Measurements from ENCODE around the gene ATP7B.
"Not testable (repeated sequence)": the region's sequence is repeated elsewhere in the genome, so short reads cannot be mapped to it uniquely, and the experiment has no call there.

Gene ATP7B

DNA sequence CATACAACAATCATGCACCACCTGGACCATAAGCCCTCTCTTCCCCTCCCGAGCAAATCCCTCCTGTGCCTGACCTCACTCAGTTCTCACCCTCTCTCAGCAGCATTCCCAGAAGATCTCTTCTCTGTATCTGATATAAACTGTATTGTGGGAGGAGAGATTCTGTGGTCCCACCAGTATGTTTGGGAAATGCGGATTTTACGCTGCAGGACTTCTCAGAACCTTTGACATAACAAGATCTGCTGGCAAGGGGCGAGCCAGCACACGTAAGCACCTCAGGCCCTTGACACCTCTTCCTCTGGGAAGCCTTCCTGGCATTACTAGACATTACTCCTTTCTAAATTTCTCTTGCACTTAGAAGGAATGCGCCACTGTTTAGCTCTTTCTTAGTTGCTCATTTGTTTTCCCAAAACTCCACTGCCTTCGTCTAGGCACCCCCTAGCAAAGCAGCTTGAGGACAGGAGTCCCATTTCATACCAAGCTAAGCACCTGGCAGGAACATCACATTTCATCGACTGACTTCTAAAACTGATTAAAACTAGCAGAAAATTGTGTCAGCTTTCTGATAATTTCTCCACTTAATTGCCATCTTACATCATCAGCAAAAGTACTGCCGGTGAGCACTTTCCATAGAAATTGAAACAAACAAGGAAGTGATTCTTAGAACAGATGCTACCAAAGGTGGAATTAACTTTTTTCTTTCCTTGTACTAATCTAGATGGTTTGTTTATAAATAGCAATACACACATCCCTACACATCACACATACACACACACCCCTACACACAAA, 86.3 kb downstream of the ATP7B start:
- DNase-seq (ENCODE audit: extremely low read depth in 1 of 2, low read depth in 1 of 2), result no peak

DNA sequence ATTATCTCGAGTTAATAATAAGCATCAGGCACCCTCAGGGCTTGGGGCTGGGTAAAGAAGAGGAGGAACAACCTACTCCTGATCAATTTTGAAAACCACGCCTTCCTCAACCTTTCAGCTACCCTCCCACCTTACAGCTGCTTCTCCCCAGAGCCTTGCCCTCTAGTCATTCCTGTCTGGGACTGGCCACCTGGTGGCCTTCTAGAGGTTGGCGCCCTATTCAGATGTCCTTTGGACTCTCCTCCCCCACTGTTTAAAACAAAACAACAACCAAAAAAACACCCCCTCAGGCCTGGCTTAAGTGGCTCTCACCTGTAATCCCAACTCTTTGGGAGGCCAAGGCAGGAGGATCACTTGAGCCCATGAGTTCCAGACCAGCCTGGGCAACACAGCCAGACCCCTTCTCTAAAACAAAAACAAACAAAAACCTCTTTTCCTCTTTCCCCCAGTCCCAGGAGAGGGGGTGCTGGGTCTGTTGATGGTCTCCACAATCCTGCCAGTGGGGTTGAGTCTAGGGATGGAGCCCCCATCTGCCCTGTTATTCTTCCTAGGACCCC, 87.2 kb downstream of the ATP7B start:
- no peak for DNase-seq (ENCODE audit: extremely low read depth in 1 of 2, low read depth in 1 of 2)

DNA sequence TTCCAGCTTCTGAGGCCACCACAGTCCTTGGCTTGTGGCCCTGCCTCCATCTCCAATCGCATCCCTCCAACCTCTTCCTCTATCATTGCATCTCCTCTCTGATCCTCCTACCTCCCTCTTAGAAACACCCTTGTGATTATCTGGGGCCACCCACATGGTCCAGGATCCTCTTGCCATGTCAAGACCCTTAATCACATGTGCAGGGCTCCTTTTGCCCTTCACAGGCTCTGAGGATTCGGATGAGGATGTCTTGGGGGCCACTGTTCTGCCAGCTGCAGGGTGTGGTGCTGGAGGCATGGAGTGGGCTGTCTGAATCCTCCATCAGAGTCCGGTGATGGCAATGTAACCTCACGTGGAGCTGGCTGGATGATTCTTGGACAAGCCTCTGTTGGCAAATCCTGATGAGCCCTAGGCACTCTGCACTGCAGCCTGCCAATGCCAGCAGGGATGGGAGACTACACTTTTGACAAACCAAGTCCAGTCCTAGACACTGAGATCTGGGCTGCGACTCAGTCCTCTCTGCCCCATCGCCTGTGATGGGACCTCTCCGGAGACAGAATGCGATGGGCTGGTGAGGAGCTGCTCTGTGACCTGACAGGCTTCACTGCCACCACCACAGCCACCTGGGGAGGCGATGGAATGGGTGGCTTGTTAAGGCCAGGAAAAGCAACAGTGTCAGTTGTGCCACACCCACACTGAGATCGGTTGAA, 88.3 kb downstream of the ATP7B start:
- DNase-seq (ENCODE audit: extremely low read depth in 1 of 2, low read depth in 1 of 2), result no peak

DNA sequence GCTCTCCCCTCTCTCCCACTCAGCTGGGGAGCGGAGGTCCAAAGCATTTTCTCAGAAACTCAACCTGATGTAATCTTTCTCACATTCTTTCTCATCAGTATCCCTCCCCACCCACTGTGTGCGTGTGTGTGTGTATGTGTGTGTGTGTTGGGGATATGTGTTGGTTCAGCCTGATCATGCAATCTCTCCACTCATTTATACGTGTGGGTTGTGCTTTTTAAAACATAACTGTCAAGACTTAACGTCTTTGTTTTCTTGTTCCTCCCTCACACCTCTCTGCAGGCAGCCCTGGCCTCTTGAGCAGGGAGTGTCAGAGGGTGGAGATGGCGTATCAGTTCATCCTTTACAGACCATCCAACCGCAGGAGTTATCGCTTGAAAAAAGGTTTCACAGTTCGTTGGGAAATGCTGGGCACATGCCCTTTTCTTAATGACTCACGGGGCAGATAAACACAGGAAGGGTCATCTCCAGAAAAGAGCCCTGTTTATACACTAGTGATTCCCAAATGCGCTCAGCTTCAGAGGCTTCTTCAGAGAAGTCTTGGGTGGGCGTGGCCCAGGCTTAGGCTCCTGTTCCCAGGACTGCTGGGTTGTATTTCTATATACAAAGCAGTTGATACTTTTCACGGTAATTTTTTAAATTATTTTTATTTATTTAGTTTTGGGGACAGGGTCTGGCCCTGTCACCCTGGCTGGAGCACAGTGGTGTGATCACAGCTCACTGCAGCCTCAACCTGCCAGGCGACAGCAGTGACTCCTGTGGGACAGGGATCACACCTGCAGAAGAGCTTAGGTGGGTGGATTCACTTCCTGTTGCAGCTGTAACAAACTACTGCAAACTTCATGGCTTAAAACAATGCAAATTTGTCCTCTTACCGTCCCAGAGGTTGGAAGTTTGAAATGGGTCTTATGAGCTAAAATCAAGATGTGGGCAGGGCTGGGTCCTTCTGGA, 89.2 kb downstream of the ATP7B start:
- DNase-seq (ENCODE audit: extremely low read depth in 1 of 2, low read depth in 1 of 2), result no peak

DNA sequence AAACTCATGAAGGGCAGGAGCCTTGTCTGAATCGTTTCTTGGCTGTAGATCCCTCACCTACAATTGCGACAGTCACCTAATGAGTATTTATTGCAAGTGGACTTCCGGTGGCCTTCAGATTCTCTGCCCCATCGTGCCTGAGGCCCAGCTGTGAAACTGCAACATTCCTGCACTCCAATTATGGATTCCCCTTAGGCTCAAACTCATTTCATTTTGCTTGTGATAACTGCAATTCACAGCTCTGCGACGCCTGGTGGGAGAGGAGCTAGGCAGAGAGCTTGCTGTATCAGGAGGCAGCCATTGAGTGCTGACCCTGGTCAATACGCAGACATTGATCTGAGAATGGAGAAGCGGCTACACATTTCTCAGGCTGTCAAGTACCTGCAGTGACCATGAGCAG, 90.5 kb downstream of the ATP7B start:
- DNase-seq (ENCODE audit: extremely low read depth in 1 of 2, low read depth in 1 of 2), result no peak

DNA sequence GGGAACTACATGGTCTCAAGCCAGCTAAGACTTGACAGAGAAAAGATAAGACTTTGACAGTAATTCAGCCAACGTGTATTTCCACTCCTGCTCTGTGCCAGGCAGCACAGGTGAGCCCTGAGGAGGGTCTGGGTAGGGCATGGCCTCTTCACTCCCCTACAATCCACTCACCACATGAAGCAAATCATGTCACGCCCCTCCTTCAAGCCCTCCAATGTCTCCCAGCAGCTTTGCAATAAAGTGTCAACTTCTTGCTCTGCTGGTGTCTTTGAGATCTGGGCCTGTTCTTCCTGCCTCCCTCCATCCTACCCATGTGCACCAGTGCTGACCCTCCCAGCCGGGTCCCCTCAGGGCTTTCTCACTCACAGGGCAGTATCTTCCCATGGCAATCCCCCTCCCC, 91.0 kb downstream of the ATP7B start:
- DNase-seq (ENCODE audit: extremely low read depth in 1 of 2, low read depth in 1 of 2), result no peak

DNA sequence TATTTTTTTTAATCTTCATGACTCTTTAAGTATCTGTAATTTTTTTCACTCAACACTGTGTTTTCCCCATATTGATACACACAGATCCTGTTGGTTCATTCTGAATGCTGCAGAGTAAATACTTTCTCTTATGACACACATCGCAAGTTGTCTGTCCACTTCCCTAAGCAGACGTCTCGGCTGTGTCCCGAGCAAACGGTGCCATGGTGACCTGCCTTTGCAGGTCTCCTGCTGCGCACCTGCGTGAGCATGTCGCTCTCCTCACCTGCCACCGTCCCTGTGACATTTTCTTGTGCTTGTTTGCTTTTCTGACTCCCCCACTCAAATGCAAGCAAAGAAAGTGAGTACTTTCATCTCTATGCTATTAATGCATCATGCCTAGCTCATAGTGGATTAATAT, 91.7 kb downstream of the ATP7B start:
- DNase-seq (ENCODE audit: extremely low read depth in 1 of 2, low read depth in 1 of 2), result no peak

DNA sequence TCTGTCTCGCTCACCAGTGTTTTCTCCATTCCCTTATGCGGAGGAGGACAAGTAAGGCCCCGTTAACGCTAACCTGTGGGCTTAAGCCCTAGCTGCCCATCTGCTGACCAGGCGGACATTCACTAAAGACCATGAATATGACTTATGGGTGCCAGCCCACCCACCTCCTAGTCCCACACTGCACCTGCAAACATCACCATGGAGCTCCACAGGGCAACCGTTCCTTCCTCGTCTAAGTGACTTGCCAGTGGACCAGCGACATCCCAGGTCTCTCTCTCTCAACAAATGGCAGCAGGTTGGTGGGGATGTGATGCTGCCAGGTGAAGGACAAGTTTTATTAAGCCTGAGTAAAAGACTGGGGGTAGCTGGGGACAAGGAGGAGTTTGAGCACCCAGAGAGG, 94.3 kb downstream of the ATP7B start:
- DNase-seq (ENCODE audit: extremely low read depth in 1 of 2, low read depth in 1 of 2), result no peak

DNA sequence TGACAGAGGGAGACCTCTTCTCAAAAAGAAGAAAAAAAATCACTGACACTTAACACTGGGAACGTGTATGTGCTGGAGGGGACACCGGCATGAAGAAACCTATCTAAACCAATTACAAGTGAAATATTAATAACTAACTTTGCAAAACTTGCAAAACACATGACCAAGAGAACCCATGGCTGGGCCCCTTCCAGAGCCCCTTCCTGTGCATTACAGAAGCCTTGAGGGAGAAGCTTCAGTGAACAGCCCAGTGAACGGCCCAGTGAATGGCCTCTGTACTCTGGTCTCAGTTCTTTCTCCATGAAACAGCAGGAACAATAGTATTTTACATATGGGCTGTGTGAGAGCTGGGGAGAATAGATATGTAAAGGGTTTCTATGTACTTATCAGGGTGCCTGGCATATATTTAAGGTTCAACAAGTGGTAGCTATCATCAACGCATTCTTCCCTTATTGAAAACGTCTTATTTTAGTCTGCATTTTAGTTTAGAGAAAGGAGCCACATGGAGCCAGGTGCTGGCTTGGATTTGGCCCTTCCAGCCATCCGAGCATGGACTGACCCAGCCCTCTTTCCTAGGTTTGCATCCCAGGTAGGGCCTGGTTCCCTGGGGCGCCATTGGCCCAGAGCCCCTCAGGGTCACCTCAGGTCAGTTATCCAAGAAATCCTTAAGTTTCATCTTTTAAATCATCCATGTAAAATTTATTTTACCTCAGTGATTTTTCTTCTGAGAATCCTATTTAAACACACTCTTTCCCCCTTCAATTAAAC, 95.0 kb downstream of the ATP7B start:
- DNase-seq (ENCODE audit: extremely low read depth in 1 of 2, low read depth in 1 of 2), result no peak

DNA sequence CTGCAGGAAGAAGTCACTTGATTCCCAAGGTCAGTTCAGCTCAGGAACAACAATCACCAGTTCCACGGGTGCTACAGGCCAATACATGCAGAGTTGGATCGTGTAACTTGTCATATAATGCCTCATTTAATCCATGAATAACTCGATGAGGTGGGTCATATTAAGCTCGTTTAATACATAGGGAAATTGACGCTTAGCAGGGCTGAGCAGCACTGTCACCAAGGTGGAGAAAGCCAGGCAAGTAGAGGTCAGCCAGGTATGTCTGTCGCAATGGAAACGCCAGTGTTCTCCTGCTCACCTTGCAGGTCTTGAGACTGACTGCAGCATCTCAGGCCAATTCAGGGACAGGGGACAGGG, 97.1 kb downstream of the ATP7B start:
- no peak for DNase-seq (ENCODE audit: extremely low read depth in 1 of 2, low read depth in 1 of 2)

DNA sequence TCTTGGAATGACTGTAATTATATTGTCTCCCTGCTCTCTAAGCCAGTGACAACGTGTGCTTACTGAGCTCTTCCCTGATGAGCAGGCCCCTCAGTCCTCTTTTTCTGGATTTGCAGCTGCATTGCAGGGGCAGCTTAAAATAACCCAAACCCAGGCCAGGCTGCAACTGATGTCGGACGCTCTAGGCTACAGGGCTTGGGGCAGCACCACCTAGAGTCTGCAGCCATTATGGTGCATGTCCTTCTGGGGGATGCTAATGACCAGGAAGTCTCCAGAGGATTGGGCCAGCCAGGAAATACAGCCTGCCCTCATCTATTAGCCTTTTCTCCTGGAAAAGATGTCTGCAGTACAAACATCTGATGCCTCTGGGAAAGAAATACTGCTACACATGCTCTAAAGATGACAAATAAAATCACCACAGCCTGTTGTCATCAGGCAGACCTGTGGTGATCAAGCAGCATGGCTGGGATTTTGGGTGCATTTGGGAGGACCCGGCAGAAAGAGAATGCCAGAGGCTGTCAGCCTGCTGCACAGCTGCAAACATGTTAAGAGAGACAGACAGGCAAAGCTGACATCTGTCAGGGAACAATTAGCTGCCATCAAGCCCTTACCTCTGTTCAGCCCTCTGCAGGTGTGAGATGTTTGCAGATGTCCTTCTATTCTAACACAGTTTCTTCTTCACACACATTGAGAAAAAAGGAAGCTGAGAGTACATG, 97.7 kb downstream of the ATP7B start:
- no peak for DNase-seq (ENCODE audit: extremely low read depth in 1 of 2, low read depth in 1 of 2)

DNA sequence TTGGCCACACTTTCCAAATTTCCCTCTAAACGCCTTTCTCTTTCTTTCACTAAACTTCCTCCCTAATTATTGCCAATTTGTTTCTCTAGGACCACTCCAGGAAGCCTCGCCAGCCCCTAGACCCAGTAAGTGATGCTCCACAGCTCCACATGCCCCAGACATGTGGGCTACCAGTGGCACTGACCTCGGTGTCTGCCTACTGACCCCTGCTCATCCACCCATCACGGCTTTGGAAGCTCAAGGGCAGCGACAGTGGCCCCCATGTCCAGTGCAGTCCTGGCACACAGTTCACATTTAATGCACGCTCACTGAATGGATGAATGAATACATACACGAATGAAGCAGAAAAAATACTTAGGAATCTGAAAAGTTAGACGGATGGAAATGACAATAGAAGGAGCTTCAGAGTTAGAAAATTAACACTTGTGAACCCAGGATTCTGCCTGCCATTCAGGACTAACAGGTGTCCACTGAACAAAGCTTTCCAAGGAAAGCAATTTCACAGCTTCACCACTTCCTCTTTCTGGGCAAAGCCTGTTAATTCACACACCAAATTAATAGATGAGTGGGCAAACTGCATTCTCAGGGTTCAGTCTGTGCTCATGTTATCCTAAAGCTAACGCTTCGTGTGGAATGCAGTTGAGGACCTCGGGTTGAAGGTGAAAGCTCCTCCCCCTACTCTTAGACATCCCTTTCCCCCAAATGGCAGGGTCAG, 98.6 kb downstream of the ATP7B start:
- no peak for DNase-seq (ENCODE audit: extremely low read depth in 1 of 2, low read depth in 1 of 2)

DNA sequence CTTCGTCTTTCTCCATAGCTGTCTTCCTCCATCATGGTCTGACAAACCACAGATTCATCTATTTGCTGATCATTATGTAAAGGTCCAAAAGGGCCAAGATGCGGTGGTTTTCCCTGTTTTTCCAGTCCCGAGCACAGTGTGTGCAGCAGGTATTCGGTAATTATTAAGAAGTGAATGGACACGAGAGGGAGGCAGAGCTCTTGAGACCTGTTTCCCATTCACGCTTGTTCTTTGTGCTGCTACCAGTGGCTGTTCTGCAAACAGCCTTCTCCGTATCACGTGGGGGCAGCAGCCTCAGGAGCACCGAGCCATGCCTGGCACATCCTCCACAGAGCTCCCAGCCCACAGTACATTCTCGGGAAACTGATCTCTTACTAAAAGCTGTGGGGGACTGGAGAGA, 99.2 kb downstream of the ATP7B start:
- DNase-seq (ENCODE audit: extremely low read depth in 1 of 2, low read depth in 1 of 2), result no peak

DNA sequence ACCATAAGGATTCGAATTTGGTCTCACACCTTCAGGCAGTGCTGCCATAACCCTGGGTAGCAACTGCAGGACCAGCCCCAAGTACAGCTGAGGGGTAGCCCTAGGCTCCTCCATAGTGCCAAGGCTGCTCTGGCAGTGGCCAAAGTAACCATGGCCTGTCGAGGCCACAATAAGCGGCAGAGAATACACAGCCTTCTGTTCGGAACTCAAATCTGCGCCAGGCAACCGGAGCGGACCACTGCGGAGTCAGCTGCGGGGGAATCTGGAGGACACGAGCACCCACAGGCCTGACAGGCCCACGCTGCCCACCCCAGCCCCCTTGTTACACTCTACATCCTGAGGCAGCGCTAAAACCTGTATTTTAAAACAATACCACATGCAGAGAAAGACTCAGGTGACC, 100.7 kb downstream of the ATP7B start:
- no peak for DNase-seq (ENCODE audit: extremely low read depth in 1 of 2, low read depth in 1 of 2)

DNA sequence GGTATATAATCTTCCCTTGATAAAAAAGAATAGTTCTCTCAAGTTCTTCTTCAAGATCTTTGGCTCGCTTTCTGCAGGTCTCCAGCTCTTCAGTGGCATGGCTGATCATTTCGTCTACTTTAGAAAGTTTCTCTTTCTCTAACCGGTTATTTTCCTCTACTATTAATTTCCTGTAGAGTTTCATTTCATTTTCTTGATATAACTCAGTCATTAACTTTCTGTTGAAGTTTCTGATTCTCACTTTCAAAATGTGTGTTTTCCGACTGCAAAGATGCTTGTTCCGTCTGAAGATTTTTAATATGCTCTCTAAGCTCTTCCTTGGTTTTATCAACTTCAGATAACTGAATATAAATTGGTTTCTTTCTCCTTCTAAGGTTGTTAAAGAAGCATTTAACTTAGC, 102.0 kb downstream of the ATP7B start:
- not testable (repeated sequence) for DNase-seq (ENCODE audit: extremely low read depth in 1 of 2, low read depth in 1 of 2)

DNA sequence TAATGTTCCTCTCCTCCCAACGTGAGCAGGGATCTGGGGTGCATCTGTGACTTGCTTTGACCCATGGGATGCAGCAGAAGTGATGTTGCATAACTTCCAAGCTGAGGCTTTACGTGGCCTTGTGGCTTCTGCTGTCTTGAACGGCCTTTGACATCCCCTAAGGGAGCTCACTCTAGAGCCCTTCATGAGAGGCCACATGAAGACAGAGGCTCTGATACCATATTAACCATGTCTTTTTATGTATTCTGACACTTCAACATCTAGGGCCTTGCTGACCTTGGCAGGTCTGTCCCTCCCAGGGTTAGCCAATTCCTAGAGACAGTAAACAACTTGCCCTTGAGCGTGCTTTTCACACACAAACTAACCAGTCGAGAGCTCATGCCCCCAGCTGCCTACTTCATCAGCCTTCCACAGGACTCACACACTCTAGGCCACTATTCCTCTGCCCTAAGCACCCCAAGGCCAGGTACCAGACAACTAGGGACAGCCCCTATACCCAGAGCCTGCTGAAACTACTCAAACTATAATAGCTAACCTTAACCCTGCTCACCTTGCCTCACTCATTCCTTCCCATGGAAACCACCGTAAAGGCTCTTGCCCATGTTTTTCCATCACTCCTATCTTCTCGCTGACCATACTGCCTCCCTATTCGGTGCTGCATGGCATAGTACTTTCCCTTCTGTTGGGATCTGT, 104.1 kb downstream of the ATP7B start:
- DNase-seq (ENCODE audit: extremely low read depth in 1 of 2, low read depth in 1 of 2), result no peak

DNA sequence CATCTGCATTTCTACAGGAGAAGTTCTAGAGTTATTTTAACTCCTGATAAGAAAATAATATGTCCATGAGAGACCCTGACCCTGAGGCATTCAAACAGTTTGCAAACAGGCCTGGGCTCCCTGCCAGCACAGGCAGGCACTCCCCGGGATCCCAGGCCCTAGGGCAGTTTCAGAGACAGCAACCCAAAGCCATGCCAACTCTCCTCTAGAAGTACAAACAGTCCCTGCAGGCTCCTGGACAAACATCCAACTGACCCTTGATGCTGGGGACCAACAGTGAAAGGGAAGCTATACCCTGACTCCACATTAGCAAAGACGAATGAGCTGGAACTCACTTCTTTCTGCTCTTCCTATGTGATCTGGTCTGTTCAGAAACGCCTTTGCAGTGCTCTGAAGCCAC, 104.7 kb downstream of the ATP7B start:
- no peak for DNase-seq (ENCODE audit: extremely low read depth in 1 of 2, low read depth in 1 of 2)

DNA sequence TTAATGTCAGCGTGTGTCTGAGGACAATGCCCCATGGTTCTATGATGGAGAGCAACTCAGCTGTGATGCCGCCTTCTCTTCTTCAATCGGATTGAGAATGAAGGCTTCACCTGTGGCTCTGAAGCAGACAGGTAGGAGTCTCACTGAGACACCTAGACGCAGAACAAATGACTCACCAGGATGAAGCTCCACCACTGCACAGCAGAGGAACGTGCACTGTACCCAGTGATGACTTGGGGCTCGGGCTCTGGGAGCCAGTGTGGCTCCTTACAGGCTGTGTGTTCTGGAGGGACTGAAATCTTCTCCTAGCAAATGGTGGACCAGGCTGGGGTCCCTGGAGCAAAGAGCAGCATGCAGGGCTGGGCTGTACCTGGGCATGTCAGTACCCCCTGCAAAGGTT, 105.5 kb downstream of the ATP7B start:
- DNase-seq (ENCODE audit: extremely low read depth in 1 of 2, low read depth in 1 of 2), result no peak

DNA sequence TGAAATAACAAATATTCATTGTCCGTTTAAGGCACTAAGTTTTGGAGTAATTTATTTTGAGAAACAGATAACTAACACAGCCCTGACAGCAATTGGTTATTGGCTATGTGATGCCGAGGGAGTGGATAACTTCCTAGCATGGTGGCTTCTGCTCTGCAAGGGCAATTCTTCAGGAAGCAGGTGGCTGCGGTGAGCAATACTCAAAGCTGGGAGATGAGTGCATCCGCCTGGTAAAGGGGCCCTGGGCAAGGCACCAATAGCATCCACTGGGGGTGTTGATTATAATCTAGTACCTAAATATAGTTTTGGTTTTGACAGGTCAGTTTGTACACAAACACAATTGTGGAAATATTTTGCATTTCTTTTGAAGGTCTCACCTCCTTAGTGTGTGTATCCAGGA, 108.5 kb downstream of the ATP7B start:
- no peak for DNase-seq (ENCODE audit: extremely low read depth in 1 of 2, low read depth in 1 of 2)

Data from activated CD8-positive, alpha-beta memory T cell treated with anti-CD3 and anti-CD28 coated beads for 1 hour (primary cell).